GM12878 (cell line): Measurements from ENCODE around the gene OR13J1. TPM values are rescaled to one million over a fixed set of nuclear protein-coding genes. Genes with fewer than 3 reads are reported as not detected.

Source experiments
- ATAC-seq: fragments of 200-7000 bp; cut with Tn5 transposase; 3 replicates; pipeline ENCODE4 v1.9.1; 2020; ENCODE audit warnings: mild to moderate bottlenecking, moderate library complexity
- BruUV-seq: library from RNA; stranded (reverse); fragments of 400-500 nt; replicated peaks from 2 replicates; lab custom pipeline; 2021; lab: Mats Ljungman, UMichigan
- CTCF ChIA-PET: fragments of 300-600 bp; sonication (Branson Sonifier 250); formaldehyde crosslinking; extraction: SDS; loops from one replicate; lab custom pipeline; 2021; ENCODE audit warnings: inconsistent platforms; lab: Yijun Ruan, JAX
- POLR2A ChIA-PET: fragments of 350-600 bp; formaldehyde crosslinking; extraction: SDS; loops from one replicate; lab custom pipeline; 2021; ENCODE audit warnings: inconsistent platforms; lab: Charles Lee
- RAD21 ChIA-PET: fragments of 300-600 bp; sonication (Branson Sonifier 250); formaldehyde crosslinking; loops from one replicate; lab custom pipeline; 2023; ENCODE audit warnings: antibody characterized with exemption; ENCODE audit not compliant: unreplicated experiment; lab: Charles Lee
- SMC1A ChIA-PET: fragments of 300-600 bp; sonication (Branson Sonifier 250); formaldehyde crosslinking; loops from one replicate; lab custom pipeline; 2023; ENCODE audit not compliant: unreplicated experiment, uncharacterized antibody; lab: Charles Lee
- DNase-seq: peaks from one replicate; pipeline ENCODE4 v3.0.0-alpha.2; 2011; ENCODE audit warnings: low read depth, low spot score
- FAIRE-seq: peaks from 3 replicates; lab custom pipeline; 2011; peaks lifted over from hg19 to GRCh38; lab: Jason Lieb, UNC
- H2AFZ ChIP-seq: 2 replicates; pipeline ENCODE4 v1.6.0; 2011; ENCODE audit warnings: low read depth, low read length, control low read depth; ENCODE audit not compliant: control insufficient read depth
- H3K27ac ChIP-seq: 2 replicates; pipeline ENCODE4 v1.5.1; 2011; ENCODE audit warnings: control low read depth; ENCODE audit not compliant: control insufficient read depth, insufficient read depth
- H3K27me3 ChIP-seq, 2 experiments: replicated peaks in 1 of 2; 2 replicates each; pipeline versions ENCODE4 v1.6.0 to v1.6.1; 2011; ENCODE audit warnings: low read length in 1 of 2; ENCODE audit not compliant: control insufficient read depth in 2 of 2, insufficient read depth in 2 of 2
- H3K36me3 ChIP-seq, 2 experiments: 2 replicates each; pipeline ENCODE4 v1.5.1; 2011; ENCODE audit warnings: low read length in 1 of 2; ENCODE audit not compliant: control insufficient read depth in 2 of 2, insufficient read depth in 2 of 2
- H3K4me1 ChIP-seq: 2 replicates; pipeline ENCODE4 v1.6.1; 2011; ENCODE audit warnings: mild to moderate bottlenecking, low read length, moderate library complexity, mixed read lengths; ENCODE audit not compliant: control insufficient read depth, insufficient read depth
- H3K4me2 ChIP-seq: 2 replicates; pipeline ENCODE4 v1.6.0; 2011; ENCODE audit warnings: control low read depth; ENCODE audit not compliant: control insufficient read depth, insufficient read depth
- H3K4me3 ChIP-seq: fragments of 200-600 bp; sonication (generic); 2 replicates; pipeline ENCODE4 v1.5.1; 2016
- H3K79me2 ChIP-seq: 2 replicates; pipeline ENCODE4 v1.6.0; 2011; ENCODE audit warnings: low read length; ENCODE audit not compliant: control insufficient read depth, insufficient read depth
- H3K9ac ChIP-seq: 2 replicates; pipeline ENCODE4 v1.8.0; 2011; ENCODE audit warnings: low read length, control low read depth, mixed read lengths; ENCODE audit not compliant: control insufficient read depth, insufficient read depth
- H3K9me3 ChIP-seq: replicated peaks from 3 replicates; pipeline ENCODE4 v1.5.1; 2011; ENCODE audit warnings: mild to moderate bottlenecking, low read length; ENCODE audit not compliant: control insufficient read depth, insufficient read depth
- H4K20me1 ChIP-seq: 2 replicates; pipeline ENCODE4 v1.6.0; 2011; ENCODE audit not compliant: control insufficient read depth, insufficient read depth
- CBX3 ChIP-seq: fragments of 200-600 bp; sonication (generic); IDR thresholded peaks from 2 replicates; pipeline ENCODE4 v1.6.1; 2016; ENCODE audit warnings: low read depth, borderline replicate concordance
- EGR1 ChIP-seq, 2 experiments: IDR thresholded peaks; 1 replicate in 1 of 2; 2 replicates in 1 of 2; pipeline ENCODE4 v1.6.1; 2011 to 2012; ENCODE audit warnings: low read depth in 2 of 2, low read length in 2 of 2, borderline replicate concordance in 1 of 2, mild to moderate bottlenecking in 1 of 2, moderate library complexity in 1 of 2
- ETV6 ChIP-seq, 2 experiments: fragments of 450-650 bp in 1 of 2; IDR thresholded peaks in 1 of 2; conservative IDR thresholded peaks in 1 of 2; 2 replicates each; pipeline ENCODE4 v1.6.1; 2014; ENCODE audit warnings: antibody characterized with exemption in 1 of 2, borderline replicate concordance in 1 of 2, low read depth in 1 of 2, mild to moderate bottlenecking in 1 of 2, moderate library complexity in 1 of 2
- HDAC2 ChIP-seq: fragments of 200-600 bp; sonication (generic); IDR thresholded peaks from 2 replicates; pipeline ENCODE4 v1.6.1; 2017
- MXI1 ChIP-seq: fragments of 150-350 bp; IDR thresholded peaks from 2 replicates; pipeline ENCODE4 v1.6.1; 2011; ENCODE audit warnings: low read depth, mild to moderate bottlenecking, inconsistent platforms, low read length, improper control_type of control experiment
- NR2C2 ChIP-seq: IDR thresholded peaks from 2 replicates; pipeline ENCODE4 v1.6.1; 2011; ENCODE audit warnings: borderline replicate concordance, low read depth; ENCODE audit not compliant: control insufficient read depth, insufficient read length
- TAF1 ChIP-seq: IDR thresholded peaks from 2 replicates; pipeline ENCODE4 v1.6.1; 2011; ENCODE audit warnings: mild to moderate bottlenecking, low read depth, low read length, borderline replicate concordance
- ZNF274 ChIP-seq: IDR thresholded peaks from one replicate; pipeline ENCODE4 v1.8.0; 2011; ENCODE audit not compliant: insufficient read length, insufficient read depth
- WGBS: methylation state at CpG from one replicate; pipeline ENCODE4 v1.1.6; 2016; ENCODE audit warnings: low lambda C conversion rate; ENCODE audit not compliant: insufficient replicate concordance, insufficient coverage; ENCODE audit errors: missing lambda C conversion rate; 5-methylcytosine and 5-hydroxymethylcytosine counted together
- in situ Hi-C: fragments of 300-500 bp; cut with MboI; formaldehyde crosslinking; loops from 9 replicates; pipeline ENCODE4 v1.14.3; 2018; ENCODE audit warnings: mixed read lengths
- intact Hi-C: fragments of 100-400 bp; cut with micrococcal nuclease; formaldehyde crosslinking; loops from one replicate; pipeline ENCODE4 v1.14.2; 2022; ENCODE audit not compliant: unreplicated experiment
- polyA plus RNA-seq, 11 experiments: library from polyadenylated mRNA; depleted of rRNA in 4 of 11; unstranded in 6 of 11; stranded (reverse) in 5 of 11; fragments of >200 nt; fragmentation: Nextera tagmentation in 4 of 11; fragmentation: Illumina TruSeq in 1 of 11; extraction: Ambion mirVana in 4 of 11; extraction: Trizol in 1 of 11; gene quantifications; 1 replicate in 1 of 11; 2 replicates in 10 of 11; pipeline versions ENCODE4 v1.2.1 to v1.2.3, GENCODE V29; 2011 to 2016; ENCODE audit warnings: inconsistent platforms in 2 of 11, missing spikeins in 2 of 11, low read depth in 1 of 11
- total RNA-seq, 4 experiments: library from RNA; depleted of rRNA in 3 of 4; stranded (reverse); fragments of >200 nt in 3 of 4; fragmentation: Illumina TruSeq in 1 of 4; extraction: Trizol in 1 of 4; gene quantifications; 2 replicates each; pipeline versions ENCODE4 v1.2.1 to v1.2.3, GENCODE V29; 2013 to 2021
- TF ChIP-seq, protein P1 (sequence below): IDR thresholded peaks from 2 replicates; pipeline ENCODE4 v1.6.1; 2011; ENCODE audit warnings: borderline replicate concordance, low read depth, mild to moderate bottlenecking, moderate library complexity, mixed read lengths, low read length; ENCODE audit not compliant: insufficient read depth; ENCODE audit errors: extremely low read length
- TF ChIP-seq, protein P2 (sequence below): fragments of 450-650 bp; IDR thresholded peaks from 2 replicates; pipeline ENCODE4 v1.6.1; 2016; ENCODE audit warnings: mild to moderate bottlenecking, moderate library complexity, borderline replicate concordance

The OR13J1 gene
- total and polyA plus RNA-seq, 10 of the 15 experiments (the other 5 are each of a cell fraction or from before 2014, with no cell fraction given) = not detected

DNA sequence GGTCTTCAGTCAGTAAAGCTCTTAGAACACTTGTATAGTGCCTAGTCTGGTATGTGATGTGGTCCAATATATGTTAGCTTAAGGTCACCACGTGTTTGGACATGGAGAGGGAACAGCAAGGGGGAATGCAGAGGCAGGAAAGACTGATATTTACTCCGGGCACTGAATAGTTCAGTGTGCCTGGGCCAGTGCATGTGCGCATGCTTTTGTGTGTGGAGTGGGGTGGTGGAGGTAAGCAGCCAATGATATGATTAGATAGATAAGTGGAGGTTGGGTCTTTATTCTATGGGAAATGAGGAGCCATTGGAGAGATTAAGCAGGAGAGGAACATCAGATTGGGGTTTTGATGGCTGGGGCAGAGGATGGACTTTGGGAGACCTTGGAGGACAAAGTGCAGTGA is 14.0 kb downstream of the OR13J1 start:
- Histone ChIP-seq H4K20me1 (no peaks in the 10 kb centered on the region), H3K27me3 (no peaks in the 10 kb centered on the region), H3K4me1 (no peaks in the 10 kb centered on the region), H3K9me3 (no peaks in the 10 kb centered on the region), H3K4me3 (no peak overlapping the region), H3K4me2 (no peak overlapping the region), H3K79me2 (no peaks in the 10 kb centered on the region), H3K9ac (no peak overlapping the region), H2AFZ (no peak overlapping the region), H3K27ac (no peak overlapping the region), H3K36me3 (no peaks in the 10 kb centered on the region)
- TF ChIP-seq, protein P1, sequence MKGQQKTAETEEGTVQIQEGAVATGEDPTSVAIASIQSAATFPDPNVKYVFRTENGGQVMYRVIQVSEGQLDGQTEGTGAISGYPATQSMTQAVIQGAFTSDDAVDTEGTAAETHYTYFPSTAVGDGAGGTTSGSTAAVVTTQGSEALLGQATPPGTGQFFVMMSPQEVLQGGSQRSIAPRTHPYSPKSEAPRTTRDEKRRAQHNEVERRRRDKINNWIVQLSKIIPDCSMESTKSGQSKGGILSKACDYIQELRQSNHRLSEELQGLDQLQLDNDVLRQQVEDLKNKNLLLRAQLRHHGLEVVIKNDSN = no peak
- no peak for TF ChIP-seq ZNF274
- no peak for TF ChIP-seq ETV6 (conservative IDR thresholded peaks at IDR 0.05 in 1 of 2, IDR thresholded peaks at IDR 0.05 in 1 of 2; ENCODE audit: borderline replicate concordance in 1 of 2, low read depth in 1 of 2)
- intact Hi-C loops = no loop called here
- ChIA-PET SMC1A (interaction anchor here (0.8 to 3.0 kb wide), 4 partner anchors 11 to 166 kb away, joined by 3 to 13 read pairs (median 4); no protein-coding TSS in a partner anchor), CTCF (interaction anchor here (1.4 to 12.7 kb wide), 5 partner anchors 8 to 68 kb away, joined by 3 to 92 read pairs (median 7); partner anchors contain the start of genes FAM221B and TMEM8B), RAD21 (interaction anchor here (4.7 kb wide), 1 partner anchor 30 kb away, joined by 18 read pairs; no protein-coding TSS in a partner anchor), POLR2A (interaction anchor here (0.5 to 1.6 kb wide), 3 partner anchors 9 to 620 kb away, joined by 3 to 5 read pairs (median 5); partner anchors contain the start of gene HINT2)
- no peak for DNase-seq
- 63% methylated on average over 3 of the region's 3 CpGs for WGBS
- no peak for ATAC-seq
- in situ Hi-C loops = no loop called here
- BruUV-seq = no TSS peak
- no peak for FAIRE-seq

DNA sequence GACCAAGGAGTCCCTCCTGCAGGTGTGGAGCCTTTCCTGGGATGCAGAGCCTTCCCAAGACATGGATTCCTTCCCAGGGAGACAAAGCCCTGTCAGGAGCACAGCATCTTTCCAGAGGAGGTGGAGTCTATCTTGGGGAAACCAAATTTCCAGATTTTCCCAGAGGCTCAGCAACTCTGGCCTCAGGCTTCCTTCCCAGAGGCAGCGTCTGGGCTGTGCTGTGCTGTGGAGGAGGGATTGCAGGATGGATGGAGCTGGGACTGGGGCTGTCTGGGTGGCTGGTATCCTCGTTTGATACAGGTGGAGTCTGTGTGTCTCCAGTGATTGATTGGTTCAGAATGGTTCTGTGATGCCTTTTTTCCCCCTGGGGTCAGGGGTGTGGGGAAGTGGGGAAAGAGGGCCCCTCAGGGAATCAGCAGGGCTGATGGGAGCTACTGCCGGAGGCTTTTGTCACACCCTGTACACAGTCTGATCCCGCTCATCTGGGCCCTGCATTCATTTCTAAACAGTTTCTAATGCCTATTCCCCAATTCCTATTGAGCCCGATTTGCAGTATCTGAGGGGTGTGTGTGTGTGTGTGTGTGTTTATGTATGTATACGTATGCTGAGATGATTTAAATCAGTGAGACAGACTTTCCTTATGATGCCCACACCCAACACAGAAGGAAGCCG is 16.0 kb downstream of the OR13J1 start:
- CTCF ChIA-PET = interaction anchor here (0.9 kb wide), 1 partner anchor 24 kb away, joined by 5 read pairs; no protein-coding TSS in a partner anchor
- RAD21 ChIA-PET = no interaction called here
- Histone ChIP-seq H3K4me2 (no peak overlapping the region), H4K20me1 (no peaks in the 10 kb centered on the region), H3K79me2 (no peaks in the 10 kb centered on the region), H3K9me3 (no peaks in the 10 kb centered on the region), H3K27me3 (no peaks in the 10 kb centered on the region), H2AFZ (no peak overlapping the region), H3K4me1 (no peaks in the 10 kb centered on the region), H3K4me3 (no peak overlapping the region), H3K27ac (no peak overlapping the region), H3K36me3 (no peaks in the 10 kb centered on the region), H3K9ac (no peak overlapping the region)
- intact Hi-C loops (no loop called here), in situ Hi-C loops (no loop called here)
- no peak for DNase-seq
- POLR2A ChIA-PET = no interaction called here
- SMC1A ChIA-PET = interaction anchor here (1.2 kb wide), 1 partner anchor 28 kb away, joined by 6 read pairs; no protein-coding TSS in a partner anchor
- no peak for ATAC-seq
- 54% methylated on average over 7 of the region's 7 CpGs for WGBS
- FAIRE-seq = no peak
- no TSS peak for BruUV-seq
- TF ChIP-seq NR2C2 (no peak), HDAC2 (no peak), CBX3 (no peak), EGR1 (IDR thresholded peaks at IDR 0.05; ENCODE audit: borderline replicate concordance in 1 of 2, low read depth in 2 of 2, low read length in 2 of 2) (no peak), MXI1 (no peak), TAF1 (no peak)
- TF ChIP-seq, protein P2, sequence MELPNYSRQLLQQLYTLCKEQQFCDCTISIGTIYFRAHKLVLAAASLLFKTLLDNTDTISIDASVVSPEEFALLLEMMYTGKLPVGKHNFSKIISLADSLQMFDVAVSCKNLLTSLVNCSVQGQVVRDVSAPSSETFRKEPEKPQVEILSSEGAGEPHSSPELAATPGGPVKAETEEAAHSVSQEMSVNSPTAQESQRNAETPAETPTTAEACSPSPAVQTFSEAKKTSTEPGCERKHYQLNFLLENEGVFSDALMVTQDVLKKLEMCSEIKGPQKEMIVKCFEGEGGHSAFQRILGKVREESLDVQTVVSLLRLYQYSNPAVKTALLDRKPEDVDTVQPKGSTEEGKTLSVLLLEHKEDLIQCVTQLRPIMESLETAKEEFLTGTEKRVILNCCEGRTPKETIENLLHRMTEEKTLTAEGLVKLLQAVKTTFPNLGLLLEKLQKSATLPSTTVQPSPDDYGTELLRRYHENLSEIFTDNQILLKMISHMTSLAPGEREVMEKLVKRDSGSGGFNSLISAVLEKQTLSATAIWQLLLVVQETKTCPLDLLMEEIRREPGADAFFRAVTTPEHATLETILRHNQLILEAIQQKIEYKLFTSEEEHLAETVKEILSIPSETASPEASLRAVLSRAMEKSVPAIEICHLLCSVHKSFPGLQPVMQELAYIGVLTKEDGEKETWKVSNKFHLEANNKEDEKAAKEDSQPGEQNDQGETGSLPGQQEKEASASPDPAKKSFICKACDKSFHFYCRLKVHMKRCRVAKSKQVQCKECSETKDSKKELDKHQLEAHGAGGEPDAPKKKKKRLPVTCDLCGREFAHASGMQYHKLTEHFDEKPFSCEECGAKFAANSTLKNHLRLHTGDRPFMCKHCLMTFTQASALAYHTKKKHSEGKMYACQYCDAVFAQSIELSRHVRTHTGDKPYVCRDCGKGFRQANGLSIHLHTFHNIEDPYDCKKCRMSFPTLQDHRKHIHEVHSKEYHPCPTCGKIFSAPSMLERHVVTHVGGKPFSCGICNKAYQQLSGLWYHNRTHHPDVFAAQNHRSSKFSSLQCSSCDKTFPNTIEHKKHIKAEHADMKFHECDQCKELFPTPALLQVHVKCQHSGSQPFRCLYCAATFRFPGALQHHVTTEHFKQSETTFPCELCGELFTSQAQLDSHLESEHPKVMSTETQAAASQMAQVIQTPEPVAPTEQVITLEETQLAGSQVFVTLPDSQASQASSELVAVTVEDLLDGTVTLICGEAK = no peak
